ENCODE data around the gene RNH1. TPM values are rescaled to one million over a fixed set of nuclear protein-coding genes. Genes with fewer than 3 reads are reported as not detected.

RNH1 gene
- total RNA-seq, 2 donors from 2014 or later, result 97.8 to 153 TPM

- no peaks in the 10 kb centered on the region for H3K9me3 ChIP-seq
- no peak overlapping the region for H3K27ac ChIP-seq
- TF ChIP-seq POLR2A (IDR thresholded peaks at IDR 0.05) (no peak), CTCF (IDR thresholded peaks at IDR 0.05) (no peak)
- DNase-seq, result no peak
- H3K27me3 ChIP-seq, result no peaks in the 10 kb centered on the region
- H3K36me3 ChIP-seq (replicated peaks in 1 of 2; ENCODE audit: insufficient read depth in 1 of 2, low read depth in 2 of 2), result peaks cover 0 to 7% of the 10 kb centered on the region in 2 donors
- intact Hi-C loops (cut with DNase I), result no loop called here
- WGBS, 2 donors, result 67 to 84% methylated on average over 23 of the region's 23 CpGs
- no peak overlapping the region for H3K4me3 ChIP-seq
- no peaks in the 10 kb centered on the region for H3K4me1 ChIP-seq
- ATAC-seq, result no peak
Measured at GRCh38 chr11:457111-457760, 49.8 kb downstream of the RNH1 start.

- intact Hi-C loops (cut with DNase I), result no loop called here
- Histone ChIP-seq H3K4me1 (peaks cover 7% of the 10 kb centered on the region), H3K9me3 (no peaks in the 10 kb centered on the region), H3K27me3 (no peaks in the 10 kb centered on the region), H3K27ac (no peak overlapping the region), H3K4me3 (no peak overlapping the region), H3K36me3 (replicated peaks in 1 of 2; ENCODE audit: insufficient read depth in 1 of 2, low read depth in 2 of 2) (peaks cover 0 to 7% of the 10 kb centered on the region in 2 donors)
- 70 to 74% methylated on average over 5 to 7 of the region's 7 CpGs for WGBS, 2 donors
- ATAC-seq (no peak), DNase-seq (no peak)
- no peak for TF ChIP-seq POLR2A (IDR thresholded peaks at IDR 0.05)
- no peak for TF ChIP-seq CTCF (IDR thresholded peaks at IDR 0.05)
Measured at GRCh38 chr11:456533-456932, 50.5 kb downstream of the RNH1 start.

GRCh38 chr11:455566-456147 is 51.4 kb downstream of the RNH1 start:
- peaks cover 0 to 7% of the 10 kb centered on the region in 2 donors for H3K36me3 ChIP-seq (replicated peaks in 1 of 2; ENCODE audit: insufficient read depth in 1 of 2, low read depth in 2 of 2)
- intact Hi-C loops (cut with DNase I), result no loop called here
- peaks cover 15% of the 10 kb centered on the region for H3K4me1 ChIP-seq
- no peaks in the 10 kb centered on the region for H3K9me3 ChIP-seq
- no peak for TF ChIP-seq POLR2A (IDR thresholded peaks at IDR 0.05)
- TF ChIP-seq CTCF (IDR thresholded peaks at IDR 0.05), result no peak
- no peak for ATAC-seq
- no peak overlapping the region for H3K4me3 ChIP-seq
- no peaks in the 10 kb centered on the region for H3K27me3 ChIP-seq
- no peak for DNase-seq
- no peak overlapping the region for H3K27ac ChIP-seq
- 84 to 85% methylated on average over 22 to 23 of the region's 23 CpGs for WGBS, 2 donors

GRCh38 chr11:454801-455565 is 52.1 kb downstream of the RNH1 start:
- no peak for DNase-seq
- H3K36me3 ChIP-seq (replicated peaks in 1 of 2; ENCODE audit: insufficient read depth in 1 of 2, low read depth in 2 of 2), result peaks cover 0 to 7% of the 10 kb centered on the region in 2 donors
- WGBS, 2 donors, result 69 to 77% methylated on average over 10 to 11 of the region's 14 CpGs
- TF ChIP-seq CTCF (IDR thresholded peaks at IDR 0.05), result no peak
- no peak for TF ChIP-seq POLR2A (IDR thresholded peaks at IDR 0.05)
- H3K4me1 ChIP-seq, result peaks cover 15% of the 10 kb centered on the region
- intact Hi-C loops (cut with DNase I), result no loop called here
- no peaks in the 10 kb centered on the region for H3K9me3 ChIP-seq
- H3K4me3 ChIP-seq, result no peak overlapping the region
- no peaks in the 10 kb centered on the region for H3K27me3 ChIP-seq
- H3K27ac ChIP-seq, result no peak overlapping the region
- no peak for ATAC-seq

All from body of pancreas (tissue), 4 donors.